Stomach (tissue), 9 donors: ENCODE data around the gene ATXN10. TPM values are rescaled to one million over a fixed set of nuclear protein-coding genes. Genes with fewer than 3 reads are reported as not detected.
A peak's percentile ranks its signal among the peaks of the same experiment; 100 is the strongest.

Experiments
- DNase-seq, 2 donors: peaks; one replicate each; pipeline versions ENCODE4 v3.0.0 to v3.0.0-alpha.2; 2013 to 2019
- H3K27ac ChIP-seq, 5 donors: fragments of 200-600 bp in 4 of 5; sonication (generic) in 4 of 5; one replicate each; pipeline ENCODE4 v1.5.1; 2013 to 2019; ENCODE audit warnings: mild to moderate bottlenecking in 1 of 5, moderate library complexity in 1 of 5
- H3K27me3 ChIP-seq, 3 donors: fragments of 200-600 bp; sonication (generic); one replicate each; pipeline ENCODE4 v1.5.1; 2017 to 2019; ENCODE audit warnings: mixed run types in 1 of 3
- H3K36me3 ChIP-seq, 4 donors: fragments of 200-600 bp; sonication (generic); 1 replicate in 3 of 4; 2 replicates in 1 of 4; pipeline ENCODE4 v1.5.1; 2016 to 2019
- H3K4me1 ChIP-seq, 4 donors: fragments of 200-600 bp; sonication (generic); one replicate each; pipeline ENCODE4 v1.5.1; 2016 to 2019
- H3K4me3 ChIP-seq, 4 donors: fragments of 200-600 bp; sonication (generic) in 3 of 4; one replicate each; pipeline ENCODE4 v1.5.1; 2016 to 2019; ENCODE audit warnings: mild to moderate bottlenecking in 1 of 4
- H3K9me3 ChIP-seq, 4 donors: fragments of 200-600 bp; sonication (generic); one replicate each; pipeline ENCODE4 v1.5.1; 2016 to 2019
- CTCF ChIP-seq, 7 experiments: fragments of 450-650 bp in 4 of 7; fragments of 200-600 bp in 3 of 7; sonication (generic) in 3 of 7; IDR thresholded peaks; one replicate each; pipeline ENCODE4 v1.5.1; 2016 to 2019; ENCODE audit warnings: antibody characterized with exemption in 7 of 7, control low read depth in 2 of 7, mild to moderate bottlenecking in 1 of 7
- EP300 ChIP-seq: sonication (generic); formaldehyde crosslinking; IDR thresholded peaks from one replicate; pipeline ENCODE4 v1.6.1; 2017; ENCODE audit warnings: antibody characterized with exemption
- POLR2A ChIP-seq, 4 donors: fragments of 450-650 bp; IDR thresholded peaks; one replicate each; pipeline ENCODE4 v1.6.1; 2016; ENCODE audit warnings: antibody characterized with exemption in 4 of 4, control low read depth in 2 of 4, mild to moderate bottlenecking in 1 of 4, moderate library complexity in 1 of 4
- POLR2AphosphoS5 ChIP-seq, 3 donors: sonication (generic); formaldehyde crosslinking; IDR thresholded peaks; one replicate each; pipeline ENCODE4 v1.6.1; 2016; ENCODE audit warnings: antibody characterized with exemption in 3 of 3
- WGBS, 5 donors: extraction: QIAGEN DNeasy Blood & Tissue Kit in 3 of 5; methylation state at CpG; one replicate each; pipeline versions ENCODE4 v1.1.5 to v1.1.7; 2013 to 2018; 5-methylcytosine and 5-hydroxymethylcytosine counted together
- intact Hi-C: fragments of 100-400 bp; cut with DNase I; formaldehyde crosslinking; loops from one replicate; pipeline ENCODE4 v1.15.1; 2023; ENCODE audit warnings: low total_unique reads
- polyA plus RNA-seq, 3 donors: library from polyadenylated mRNA; stranded (reverse); fragments of 200-250 nt; gene quantifications; one replicate each; pipeline ENCODE4 v1.2.3, GENCODE V29; 2013
- total RNA-seq, 5 donors: library from RNA; depleted of rRNA; stranded (reverse); fragments of >200 nt; gene quantifications; one replicate each; pipeline versions ENCODE4 v1.1.0 to v1.2.3, GENCODE V29; 2014 to 2016
- donor health status: healthy with polysubstance abuse.
- donor health status: Bipolar disorder and iron deficiency.
- donor health status: healthy.

ATXN10 gene
- total and polyA plus RNA-seq, 8 donors, result 36.5 to 171 (median 89.4) TPM

GRCh38 chr22:45645150-45645525, 26.5 kb upstream of the ATXN10 start:
- Histone ChIP-seq H3K4me1 (peaks cover 8 to 12% (median 11%) of the 10 kb centered on the region in 4 donors), H3K4me3 (peak overlapping the region in 2 of 4 donors; percentile 8), H3K27me3 (peaks cover 7 to 83% (median 18%) of the 10 kb centered on the region in 3 donors), H3K9me3 (no peaks in the 10 kb centered on the region), H3K36me3 (no peaks in the 10 kb centered on the region), H3K27ac (no peak overlapping the region)
- TF ChIP-seq EP300 (no peak), POLR2AphosphoS5 (IDR thresholded peaks at IDR 0.05) (no peak), POLR2A (IDR thresholded peaks at IDR 0.05) (no peak), CTCF (IDR thresholded peaks at IDR 0.05) (no peak)
- DNase-seq, result no peak
- intact Hi-C loops, result loop anchor here (10.0 kb wide), 1 partner anchor 220 kb away; no protein-coding TSS in a partner anchor
- WGBS, 5 donors, result 31 to 46% (median 32%) methylated on average over 12 to 16 of the region's 16 CpGs

GRCh38 chr22:45645526-45646414, 25.9 kb upstream of the ATXN10 start:
- Histone ChIP-seq H3K4me1 (peaks cover 8 to 12% (median 10%) of the 10 kb centered on the region in 4 donors), H3K27me3 (peaks cover 7 to 83% (median 18%) of the 10 kb centered on the region in 3 donors), H3K27ac (no peak overlapping the region), H3K36me3 (no peaks in the 10 kb centered on the region), H3K9me3 (no peaks in the 10 kb centered on the region), H3K4me3 (peak overlapping the region in 2 of 4 donors; percentile 8)
- intact Hi-C loops, result loop anchor here (10.0 kb wide), 1 partner anchor 219 kb away; no protein-coding TSS in a partner anchor
- peak; percentile 82 to 90 for DNase-seq
- TF ChIP-seq CTCF (IDR thresholded peaks at IDR 0.05) (peak in 6 of 7 experiments; percentile 41 to 97 (median 92)), POLR2AphosphoS5 (IDR thresholded peaks at IDR 0.05) (no peak)
- 18 to 37% (median 21%) methylated on average over 29 to 54 of the region's 54 CpGs for WGBS, 5 donors

- H3K27ac ChIP-seq, result no peak overlapping the region
- no peak for DNase-seq
- 73 to 80% (median 77%) methylated on average over 18 of the region's 18 CpGs for WGBS, 5 donors
- H3K9me3 ChIP-seq, result no peaks in the 10 kb centered on the region
- no peak for TF ChIP-seq CTCF (IDR thresholded peaks at IDR 0.05)
- TF ChIP-seq POLR2AphosphoS5 (IDR thresholded peaks at IDR 0.05), result no peak
- no peak for TF ChIP-seq EP300
- TF ChIP-seq POLR2A (IDR thresholded peaks at IDR 0.05), result no peak
- peaks cover 8 to 12% (median 10%) of the 10 kb centered on the region in 4 donors for H3K4me1 ChIP-seq
- H3K27me3 ChIP-seq, result peaks cover 0 to 76% (median 18%) of the 10 kb centered on the region in 3 donors
- intact Hi-C loops, result loop anchor here (10.0 kb wide), 1 partner anchor 217 kb away; no protein-coding TSS in a partner anchor
- no peaks in the 10 kb centered on the region for H3K36me3 ChIP-seq
- H3K4me3 ChIP-seq, result no peak overlapping the region
These were observed 24.0 kb upstream of the ATXN10 start for GRCh38 chr22:45647532-45648225.
